HG03342 (cell line): ENCODE results near the gene ENOPH1.
"Not testable (repeated sequence)": the region's sequence is repeated elsewhere in the genome, so short reads cannot be mapped to it uniquely, and the experiment has no call there.

Source experiments
- ATAC-seq: cut with Tn5 transposase; IDR thresholded peaks from one replicate; pipeline ENCODE4 v1.9.1; 2021; ENCODE audit warnings: mild to moderate bottlenecking, moderate library complexity; ENCODE audit not compliant: unreplicated experiment

ENOPH1 gene

GRCh38 chr4:82467471-82467870, 37.1 kb downstream of the ENOPH1 start:
- no peak for ATAC-seq

GRCh38 chr4:82469791-82470345, 39.5 kb downstream of the ENOPH1 start:
- no peak for ATAC-seq

DNA sequence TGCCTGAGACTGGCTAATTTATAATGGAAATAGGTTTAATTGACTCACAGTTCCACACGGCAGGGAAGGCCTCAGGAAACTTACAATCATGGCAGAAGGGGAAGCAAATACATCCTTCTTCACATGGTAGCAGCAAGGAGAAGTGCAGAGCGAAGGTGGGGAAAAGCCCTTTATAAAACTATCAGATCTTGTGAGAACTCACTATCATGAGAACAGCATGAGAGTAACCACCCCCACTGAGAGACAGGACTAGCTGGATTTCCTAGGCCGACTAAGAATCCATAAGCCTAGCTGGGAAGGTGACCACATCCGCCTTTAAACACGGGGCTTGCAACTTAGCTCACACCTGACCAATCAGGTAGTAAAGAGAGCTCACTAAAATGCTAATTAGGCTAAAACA, 42.7 kb downstream of the ENOPH1 start:
- ATAC-seq = not testable (repeated sequence)

DNA sequence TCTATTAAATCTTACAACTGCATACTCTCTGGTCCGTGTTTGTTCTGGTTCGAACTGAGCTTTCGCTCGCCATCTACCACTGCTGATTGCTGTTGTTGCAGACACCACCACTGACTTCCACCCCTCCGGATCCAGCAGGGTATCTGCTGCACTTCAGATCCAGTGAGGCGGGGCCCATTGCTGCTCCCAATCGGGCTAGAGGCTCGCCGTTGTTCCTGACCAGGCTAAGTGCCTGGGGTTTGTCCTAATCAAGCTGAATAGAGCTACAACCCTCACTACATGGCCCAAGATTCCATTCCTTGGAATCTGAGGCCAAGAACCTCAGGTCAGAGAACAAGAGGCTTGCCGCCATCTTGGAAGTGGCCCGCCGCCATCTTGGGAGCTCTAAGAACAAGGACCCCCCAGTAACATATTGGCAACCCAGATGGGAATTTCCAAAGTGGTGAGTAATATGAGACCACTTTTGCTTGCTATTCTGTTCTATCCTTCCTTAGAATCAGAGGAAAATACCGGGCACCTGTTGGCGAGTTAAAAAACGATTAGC, 43.3 kb downstream of the ENOPH1 start:
- no peak for ATAC-seq

- not testable (repeated sequence) for ATAC-seq
Measured at GRCh38 chr4:82475931-82476330, 45.5 kb downstream of the ENOPH1 start.

DNA sequence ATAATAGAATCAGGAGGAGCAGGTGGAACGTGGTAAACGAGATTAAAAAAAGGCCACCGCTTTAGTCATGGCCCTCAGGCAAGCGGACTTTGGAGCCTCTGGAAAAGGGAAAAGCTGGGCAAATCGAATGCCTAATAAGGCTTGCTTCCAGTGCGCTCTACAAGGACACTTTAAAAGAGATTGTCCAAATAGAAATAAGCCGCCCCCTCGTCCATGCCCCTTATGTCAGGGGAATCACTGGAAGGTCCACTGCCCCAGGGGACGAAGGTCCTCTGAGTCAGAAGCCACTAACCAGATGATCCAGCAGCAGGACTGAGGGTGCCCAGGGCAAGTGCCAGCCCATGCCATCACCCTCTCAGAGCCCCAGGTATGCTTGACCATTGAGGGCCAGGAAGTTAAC, 47.1 kb downstream of the ENOPH1 start:
- not testable (repeated sequence) for ATAC-seq

GRCh38 chr4:82479562-82479961, 49.2 kb downstream of the ENOPH1 start:
- no peak for ATAC-seq

DNA sequence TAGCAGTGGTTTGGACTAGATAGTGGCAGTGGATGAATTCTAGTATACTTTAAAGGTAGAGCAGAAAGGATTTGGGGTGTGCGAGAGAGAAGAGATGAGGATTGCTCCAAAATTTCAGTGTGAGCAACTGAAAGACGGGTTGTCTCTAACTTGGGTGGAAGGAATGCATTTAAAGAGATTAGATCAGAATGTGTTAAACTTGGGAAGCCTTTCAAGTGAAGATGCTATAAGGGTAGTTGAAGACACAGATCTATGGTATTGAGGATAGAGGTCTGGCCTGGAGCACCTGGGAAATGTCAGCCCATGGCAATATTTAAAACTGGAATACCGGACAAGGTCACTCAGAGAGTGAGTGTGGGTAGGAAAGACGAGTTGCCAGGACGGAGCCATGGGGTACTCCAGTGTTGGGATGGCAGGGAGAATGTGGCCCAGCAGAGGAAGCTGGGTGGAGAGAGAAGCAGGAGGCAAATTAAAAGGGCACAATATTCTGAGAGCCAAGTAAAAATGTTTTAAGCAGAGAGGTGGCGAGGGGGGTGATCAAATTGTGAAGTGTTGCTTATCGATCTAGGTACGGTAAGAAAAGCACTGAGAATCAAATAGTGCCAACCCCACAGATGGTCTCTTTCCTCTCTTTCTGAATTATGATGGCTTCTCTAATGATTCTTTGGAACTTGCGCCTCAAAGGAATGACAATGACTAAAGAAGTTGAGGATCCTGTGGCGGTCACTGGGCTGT, 50.5 kb downstream of the ENOPH1 start:
- no peak for ATAC-seq

DNA sequence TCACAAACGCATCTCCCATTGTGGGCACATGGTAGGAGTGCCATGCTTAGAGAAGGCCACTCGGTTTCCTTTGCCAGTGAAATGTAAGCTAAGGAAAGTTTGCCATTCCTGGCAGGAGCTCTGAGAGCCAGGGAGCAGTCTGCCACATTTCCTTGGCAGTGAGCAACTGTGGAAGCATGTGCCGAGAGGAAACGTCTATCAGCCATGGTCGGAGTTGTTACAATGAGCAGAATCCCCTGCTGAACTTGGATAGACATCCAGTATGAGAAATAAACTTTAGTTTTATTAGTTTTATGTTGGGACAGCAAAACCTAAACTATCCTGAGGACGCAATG, 51.1 kb downstream of the ENOPH1 start:
- ATAC-seq = no peak

DNA sequence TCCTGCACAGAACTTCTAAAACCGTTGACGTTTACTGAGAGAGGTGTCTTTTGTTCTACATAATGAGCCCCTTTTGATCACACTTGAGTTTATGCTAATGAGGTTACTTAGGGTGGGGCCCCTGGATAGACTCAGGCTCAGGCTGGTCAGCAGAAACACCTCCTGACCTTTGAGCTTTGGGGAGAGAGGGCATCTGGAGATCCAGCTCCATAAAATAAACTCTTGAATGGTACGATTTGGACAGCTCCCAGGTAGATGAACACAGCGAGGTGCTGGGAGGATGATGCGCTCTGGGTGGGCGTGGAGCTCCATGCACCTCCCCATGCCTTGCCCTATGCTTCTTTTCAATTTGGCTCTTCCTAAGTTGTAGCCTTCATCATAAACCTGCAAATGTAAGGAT, 52.0 kb downstream of the ENOPH1 start:
- ATAC-seq = no peak

- no peak for ATAC-seq
Measured at GRCh38 chr4:82484996-82485783, 54.8 kb downstream of the ENOPH1 start.

GRCh38 chr4:82489076-82489475, 58.7 kb downstream of the ENOPH1 start:
- ATAC-seq = no peak

- ATAC-seq = no peak
Measured at GRCh38 chr4:82489987-82490386, 59.6 kb downstream of the ENOPH1 start.

GRCh38 chr4:82491251-82491960, 61.0 kb downstream of the ENOPH1 start:
- no peak for ATAC-seq

- no peak for ATAC-seq
Measured at GRCh38 chr4:82493721-82494425, 63.5 kb downstream of the ENOPH1 start.

DNA sequence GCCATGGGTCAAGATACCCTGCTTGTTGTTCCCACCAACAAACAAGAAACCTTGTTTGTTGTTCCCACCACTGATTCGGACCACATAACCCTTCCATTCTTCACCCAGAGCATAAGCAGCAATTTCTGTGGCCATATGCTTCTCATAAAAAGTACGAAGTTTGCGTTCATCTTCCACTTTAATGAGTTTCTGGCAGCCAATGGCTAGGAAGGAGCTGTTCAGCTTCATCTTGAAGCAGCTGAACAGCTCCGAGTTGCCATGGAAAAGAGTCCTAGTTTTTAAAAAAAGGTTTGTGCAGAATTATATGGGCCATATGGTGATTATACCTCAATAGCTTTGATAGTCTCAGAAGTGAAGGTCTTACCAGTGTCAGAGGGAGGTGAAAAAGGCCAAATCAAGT, 65.3 kb downstream of the ENOPH1 start:
- ATAC-seq = no peak

DNA sequence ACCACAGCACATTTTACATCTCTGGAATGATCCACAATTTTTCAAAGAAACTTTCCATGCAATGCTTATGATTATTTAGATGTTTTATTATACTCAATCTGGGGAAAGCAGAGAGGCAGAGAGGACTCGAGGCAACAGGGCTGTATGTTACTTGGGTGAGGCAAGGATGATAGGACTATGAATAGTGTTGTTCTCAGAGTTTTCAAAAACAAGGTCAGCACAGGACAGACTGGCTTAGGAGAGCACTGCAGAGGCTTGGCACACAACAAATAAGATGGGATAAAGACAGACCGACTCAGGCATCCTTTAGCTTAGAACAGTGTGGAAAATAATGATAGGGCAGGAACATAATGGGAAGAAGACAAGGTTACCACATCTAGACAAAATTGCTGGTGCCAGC, 66.0 kb downstream of the ENOPH1 start:
- ATAC-seq = no peak

DNA sequence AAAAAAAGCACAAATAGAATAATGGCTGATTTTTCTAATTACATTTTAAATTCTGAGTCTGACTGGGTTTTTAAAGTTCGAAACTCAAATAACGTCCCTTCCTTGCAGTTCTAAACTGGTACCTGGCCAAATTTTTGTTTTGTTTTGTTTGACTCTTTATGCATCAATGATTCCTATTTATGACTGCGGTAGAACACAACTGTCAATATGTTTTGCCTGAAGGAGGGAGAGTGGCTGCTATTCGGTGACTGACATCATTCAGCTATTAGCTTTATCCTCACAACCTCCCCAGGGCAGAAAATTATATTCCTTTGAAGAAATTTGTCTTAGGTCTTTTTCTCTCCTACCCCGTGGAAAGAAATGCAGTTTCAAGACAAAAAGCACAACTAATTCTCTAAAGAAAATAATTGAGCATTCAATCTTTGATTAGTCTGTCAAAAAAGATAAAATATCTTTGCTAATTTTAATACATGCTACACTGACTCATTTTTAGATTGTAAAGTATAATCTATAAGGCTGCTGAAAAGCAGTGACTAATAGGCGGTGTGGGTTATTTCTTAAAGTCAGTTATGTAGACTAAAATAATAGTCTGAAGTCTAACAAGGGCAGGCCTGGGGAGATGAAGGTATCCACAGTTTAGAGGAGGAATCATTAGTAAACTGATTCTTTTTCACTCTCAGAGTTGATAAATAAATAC, 69.5 kb downstream of the ENOPH1 start:
- no peak for ATAC-seq

DNA sequence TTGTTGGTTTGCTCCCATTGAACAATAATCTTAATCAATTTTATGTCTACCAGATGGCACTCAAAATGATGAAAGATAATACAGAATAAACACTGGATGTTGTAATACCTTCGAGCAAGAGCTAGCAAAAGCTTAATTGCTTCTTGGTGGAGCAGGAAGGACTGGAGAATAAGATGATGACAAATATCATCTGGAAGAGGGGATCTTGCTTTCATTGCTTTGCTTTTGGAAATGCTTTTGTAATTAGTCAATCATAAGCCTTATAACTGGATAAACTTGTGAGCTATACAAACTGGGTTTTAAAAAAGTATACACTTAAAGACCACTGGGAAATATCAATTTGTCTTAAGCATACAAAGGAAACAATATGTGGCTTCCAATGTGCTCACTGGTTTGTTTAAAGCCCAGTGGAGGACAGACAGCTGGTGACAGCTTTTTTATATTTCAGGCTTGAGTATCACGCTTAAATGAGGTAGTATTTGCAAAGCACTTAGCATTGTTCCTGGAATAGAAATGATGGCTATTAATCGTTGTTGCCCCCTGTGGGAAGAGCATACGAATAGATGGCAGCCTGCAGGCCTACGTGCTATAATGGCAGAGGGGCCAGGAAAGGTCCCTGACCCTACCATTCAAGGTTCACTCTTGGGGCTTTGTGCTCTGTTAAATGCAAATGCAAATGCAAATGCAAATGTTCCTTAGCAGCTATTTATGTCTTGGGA, 70.2 kb downstream of the ENOPH1 start:
- ATAC-seq = no peak

DNA sequence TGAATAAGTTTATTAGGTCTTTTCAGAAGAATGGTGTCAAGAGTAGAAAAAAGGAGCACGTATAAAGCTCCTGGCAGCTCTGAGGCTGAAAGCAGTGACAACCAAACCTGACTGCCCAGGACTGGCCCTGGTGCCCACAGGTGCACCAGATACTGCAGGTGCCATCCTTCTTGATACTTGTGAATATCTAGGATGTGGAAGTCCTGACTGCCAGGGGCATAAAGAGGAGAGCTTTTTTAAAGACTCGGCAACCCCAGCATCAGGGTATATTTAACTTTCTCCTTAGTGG, 70.7 kb downstream of the ENOPH1 start:
- ATAC-seq = no peak
